HUES48 (cell line): ENCODE measurements around the gene SDS.

Experiments
- H3K27ac ChIP-seq: one replicate; pipeline ENCODE4 v1.7.0; 2013; ENCODE audit warnings: low read depth, low read length, inconsistent platforms
- H3K27me3 ChIP-seq: 2 replicates; pipeline ENCODE4 v1.6.1; 2013; ENCODE audit warnings: mild to moderate bottlenecking, low read length; ENCODE audit not compliant: control insufficient read depth, insufficient read depth
- H3K36me3 ChIP-seq: 2 replicates; pipeline ENCODE4 v1.6.1; 2013; ENCODE audit warnings: low read length; ENCODE audit not compliant: control insufficient read depth, insufficient read depth
- H3K4me1 ChIP-seq: 2 replicates; pipeline ENCODE4 v1.6.1; 2013; ENCODE audit warnings: mild to moderate bottlenecking, low read length; ENCODE audit not compliant: control insufficient read depth, insufficient read depth
- H3K4me3 ChIP-seq: 2 replicates; pipeline ENCODE4 v1.5.1; 2013; ENCODE audit warnings: mild to moderate bottlenecking, low read depth, low read length
- H3K9ac ChIP-seq: 2 replicates; pipeline ENCODE4 v1.6.1; 2013; ENCODE audit warnings: mild to moderate bottlenecking, low read depth, low read length, moderate library complexity
- H3K9me3 ChIP-seq: 2 replicates; pipeline ENCODE4 v1.6.1; 2013; ENCODE audit warnings: low read length; ENCODE audit not compliant: control insufficient read depth, insufficient read depth

SDS gene

DNA sequence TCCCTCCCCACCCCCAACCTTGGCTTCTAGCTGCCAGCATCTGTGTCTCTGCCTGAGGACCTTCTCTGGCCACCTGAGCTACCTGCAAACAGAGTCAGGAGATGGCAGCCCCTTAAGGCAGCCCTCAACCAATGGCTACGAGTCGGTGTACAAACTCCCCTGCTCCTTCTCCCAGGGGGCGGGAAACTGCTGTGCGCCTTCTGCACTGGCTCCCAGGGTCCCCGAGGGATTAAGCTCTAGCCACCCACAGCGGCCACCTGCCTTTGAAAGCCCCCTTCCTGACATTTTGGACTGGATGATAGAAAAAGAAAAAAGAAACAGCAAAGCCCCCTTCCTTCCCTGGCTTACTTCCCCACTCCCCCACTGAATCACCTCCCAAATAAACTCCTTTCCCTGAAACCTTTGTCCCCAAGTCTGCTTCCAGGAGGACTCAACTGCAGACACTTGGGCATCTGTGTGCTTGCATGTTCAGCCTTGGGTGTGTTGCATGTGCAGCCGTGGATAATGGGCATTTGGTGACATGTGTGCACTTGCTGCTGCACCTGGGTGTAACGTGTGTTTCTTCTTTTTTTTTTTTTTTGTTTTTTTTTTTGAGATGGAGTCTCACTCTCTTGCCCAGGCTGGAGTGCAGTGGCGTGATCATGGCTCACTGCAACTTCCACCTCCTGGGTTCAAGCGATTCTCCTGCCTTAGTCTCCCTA lies 6.0 kb downstream of the SDS start:
- Histone ChIP-seq H3K36me3 (no peaks in the 10 kb centered on the region), H3K4me1 (no peaks in the 10 kb centered on the region), H3K9ac (no peak overlapping the region), H3K27ac (no peak overlapping the region), H3K27me3 (no peaks in the 10 kb centered on the region), H3K9me3 (no peaks in the 10 kb centered on the region), H3K4me3 (no peak overlapping the region)

DNA sequence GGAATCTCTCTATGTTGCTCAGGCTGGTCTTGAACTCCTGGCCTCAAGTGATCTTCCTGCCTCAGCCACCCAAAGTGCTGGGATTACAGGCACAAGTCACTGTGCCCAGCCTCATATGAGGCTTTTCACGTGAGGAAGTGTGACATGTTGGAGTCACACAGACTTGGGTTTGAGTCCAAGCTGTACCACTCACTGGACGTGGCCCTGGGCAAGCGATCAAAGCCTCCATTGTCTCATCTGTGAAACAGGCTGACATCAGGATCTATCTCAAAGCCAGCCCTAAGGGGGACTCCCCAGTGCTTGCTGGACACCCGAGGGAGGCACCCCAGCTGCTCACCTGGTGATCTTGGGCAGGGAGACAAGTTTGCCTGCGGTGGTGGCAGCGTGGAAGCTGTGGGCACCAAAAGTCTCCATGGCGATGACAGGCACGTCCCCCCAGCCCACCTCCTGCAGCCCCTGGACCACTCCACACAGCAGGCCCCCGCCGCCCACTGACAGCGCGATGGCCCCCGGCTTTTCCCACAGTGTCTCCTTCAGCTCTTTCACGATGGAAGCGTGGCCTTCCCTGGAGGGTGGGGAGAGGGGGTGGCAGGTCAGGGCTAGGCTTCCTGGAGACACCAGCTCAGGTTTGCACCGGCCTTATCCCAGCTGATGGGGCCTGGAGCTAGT lies 6.7 kb downstream of the SDS start:
- Histone ChIP-seq H3K27ac (no peak overlapping the region), H3K4me1 (no peaks in the 10 kb centered on the region), H3K9ac (no peak overlapping the region), H3K36me3 (no peaks in the 10 kb centered on the region), H3K27me3 (no peaks in the 10 kb centered on the region), H3K9me3 (no peaks in the 10 kb centered on the region), H3K4me3 (no peak overlapping the region)

DNA sequence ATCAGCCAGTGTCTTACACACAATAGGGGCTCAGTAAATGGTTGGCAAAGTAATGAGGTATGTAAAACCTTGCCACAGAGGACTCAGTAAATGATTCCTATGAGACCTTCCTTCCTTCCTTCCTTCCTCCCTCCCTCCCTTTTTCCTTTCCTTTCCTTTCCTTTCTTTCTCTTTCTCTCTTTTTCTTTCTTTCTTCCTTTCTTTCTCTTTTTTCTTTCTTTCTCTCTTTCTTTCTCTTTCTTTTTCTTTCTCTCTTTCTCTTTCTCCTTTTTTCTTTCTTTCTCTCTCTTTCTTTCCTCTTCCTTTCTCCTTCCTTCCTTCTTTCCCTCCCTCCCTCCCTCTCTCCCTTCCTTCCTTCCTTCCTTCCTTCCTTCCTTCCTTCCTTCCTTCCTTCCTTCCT lies 7.5 kb downstream of the SDS start:
- no peaks in the 10 kb centered on the region for H3K9me3 ChIP-seq
- no peaks in the 10 kb centered on the region for H3K4me1 ChIP-seq
- no peak overlapping the region for H3K27ac ChIP-seq

DNA sequence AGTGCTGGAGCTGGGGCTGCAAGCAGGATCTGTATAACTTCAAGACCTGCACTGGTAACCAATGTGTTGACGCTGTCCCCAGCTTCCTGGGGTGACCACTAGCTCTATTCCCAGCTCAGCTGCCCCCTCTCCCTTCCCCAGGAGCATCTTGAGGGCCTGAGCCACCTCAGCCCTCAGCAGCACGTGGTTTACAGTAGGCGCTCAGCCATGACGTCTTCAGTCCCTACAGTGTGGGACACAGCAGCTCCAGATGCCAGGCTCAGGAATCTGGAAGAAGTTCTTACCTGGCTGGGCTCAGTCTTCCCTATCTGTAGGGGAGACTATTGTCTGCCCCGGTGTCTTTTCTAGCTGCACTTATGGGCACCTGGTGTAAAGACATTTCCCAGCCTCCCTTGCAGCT lies 8.6 kb downstream of the SDS start:
- Histone ChIP-seq H3K36me3 (0 out of 2 replicates have a peak, but pooled peaks cover 2% of the 10 kb centered on the region), H3K9ac (no peak overlapping the region), H3K4me3 (no peak overlapping the region), H3K27ac (no peak overlapping the region), H3K9me3 (no peaks in the 10 kb centered on the region), H3K4me1 (no peaks in the 10 kb centered on the region), H3K27me3 (no peaks in the 10 kb centered on the region)

More for the DNA sequence above, 7.5 kb downstream of the SDS start:
- Histone ChIP-seq H3K9ac (no peak overlapping the region), H3K36me3 (no peaks in the 10 kb centered on the region), H3K27me3 (no peaks in the 10 kb centered on the region), H3K4me3 (no peak overlapping the region)

DNA sequence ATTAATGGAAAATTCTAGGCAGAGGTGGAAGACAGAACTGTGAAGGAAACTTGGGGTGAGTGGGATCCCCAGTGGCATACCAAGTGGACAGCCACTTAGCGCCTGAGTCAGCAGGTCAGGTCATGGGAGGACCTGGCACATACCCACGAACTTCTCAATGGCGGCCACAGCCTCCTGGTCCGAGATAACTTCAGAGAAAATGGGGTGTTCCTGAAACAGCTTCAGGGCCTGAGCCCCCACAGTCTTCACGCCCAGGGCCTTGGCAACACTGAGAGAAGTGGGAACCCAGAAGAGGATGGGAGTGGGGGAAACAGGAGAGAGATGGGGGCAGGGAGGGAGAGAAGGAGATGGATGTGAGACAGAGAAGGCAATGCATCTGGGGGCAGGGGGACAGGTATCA lies 9.9 kb downstream of the SDS start:
- Histone ChIP-seq H3K36me3 (0 out of 2 replicates have a peak, but pooled peaks cover 5% of the 10 kb centered on the region), H3K4me1 (no peaks in the 10 kb centered on the region), H3K27me3 (no peaks in the 10 kb centered on the region), H3K9ac (no peak overlapping the region), H3K9me3 (no peaks in the 10 kb centered on the region), H3K27ac (no peak overlapping the region), H3K4me3 (no peak overlapping the region)

DNA sequence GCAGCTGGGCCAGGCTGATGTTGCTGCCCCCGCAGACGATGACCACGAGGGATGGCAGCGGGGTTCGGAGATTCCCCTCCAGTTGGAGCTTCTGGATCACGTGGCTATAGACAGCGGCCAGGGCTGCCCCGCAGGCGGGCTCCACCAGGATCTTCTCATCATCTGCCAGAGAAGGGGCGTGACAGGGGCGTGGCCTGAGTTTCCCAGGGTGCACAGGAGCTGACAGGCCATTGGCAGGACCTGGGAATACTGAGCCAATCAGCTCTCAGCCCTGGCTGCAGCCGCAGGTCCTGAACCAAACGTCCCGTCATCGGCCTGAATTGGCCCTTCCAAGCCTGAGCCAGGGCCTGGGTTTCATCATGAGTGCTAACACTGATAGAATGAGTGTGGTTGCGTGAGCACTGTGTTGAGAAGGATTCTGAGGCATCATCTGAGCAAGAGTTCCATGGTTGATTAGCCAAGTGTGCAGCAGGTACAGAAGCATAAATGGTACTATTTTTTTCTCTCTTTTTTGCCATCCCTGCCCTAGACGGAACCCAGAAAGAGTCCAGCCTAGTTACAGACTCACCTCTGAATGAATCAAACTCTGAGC lies 10.6 kb downstream of the SDS start:
- no peak overlapping the region for H3K4me3 ChIP-seq
- H3K9ac ChIP-seq, result no peak overlapping the region
- no peaks in the 10 kb centered on the region for H3K4me1 ChIP-seq
- H3K36me3 ChIP-seq, result 0 out of 2 replicates have a peak, but pooled peaks cover 9% of the 10 kb centered on the region
- no peak overlapping the region for H3K27ac ChIP-seq
- no peaks in the 10 kb centered on the region for H3K27me3 ChIP-seq
- no peaks in the 10 kb centered on the region for H3K9me3 ChIP-seq

DNA sequence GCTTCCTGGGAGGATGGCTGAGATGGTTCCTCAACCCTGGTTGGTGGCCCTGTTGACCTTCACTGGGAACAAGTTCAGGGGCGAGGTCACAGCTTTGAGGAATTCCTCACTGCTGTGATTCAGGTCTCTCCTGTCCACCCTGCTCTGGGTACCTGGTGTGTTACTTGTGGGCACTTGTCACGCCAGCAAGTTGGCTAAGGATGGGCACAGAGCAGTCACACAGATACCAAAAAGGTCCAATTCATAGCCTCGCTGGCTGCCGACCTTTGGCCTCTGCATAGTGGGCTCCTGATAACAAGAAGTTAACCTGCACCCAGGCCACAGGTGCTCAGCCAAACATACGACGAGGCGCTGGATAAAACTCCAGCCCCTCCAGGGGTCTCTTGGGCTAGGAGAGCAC lies 11.2 kb downstream of the SDS start:
- Histone ChIP-seq H3K36me3 (peaks cover 13% of the 10 kb centered on the region; the same call in 1 of the 2 replicates), H3K9me3 (no peaks in the 10 kb centered on the region), H3K27ac (no peak overlapping the region), H3K4me3 (no peak overlapping the region), H3K4me1 (no peaks in the 10 kb centered on the region), H3K9ac (no peak overlapping the region), H3K27me3 (no peaks in the 10 kb centered on the region)

DNA sequence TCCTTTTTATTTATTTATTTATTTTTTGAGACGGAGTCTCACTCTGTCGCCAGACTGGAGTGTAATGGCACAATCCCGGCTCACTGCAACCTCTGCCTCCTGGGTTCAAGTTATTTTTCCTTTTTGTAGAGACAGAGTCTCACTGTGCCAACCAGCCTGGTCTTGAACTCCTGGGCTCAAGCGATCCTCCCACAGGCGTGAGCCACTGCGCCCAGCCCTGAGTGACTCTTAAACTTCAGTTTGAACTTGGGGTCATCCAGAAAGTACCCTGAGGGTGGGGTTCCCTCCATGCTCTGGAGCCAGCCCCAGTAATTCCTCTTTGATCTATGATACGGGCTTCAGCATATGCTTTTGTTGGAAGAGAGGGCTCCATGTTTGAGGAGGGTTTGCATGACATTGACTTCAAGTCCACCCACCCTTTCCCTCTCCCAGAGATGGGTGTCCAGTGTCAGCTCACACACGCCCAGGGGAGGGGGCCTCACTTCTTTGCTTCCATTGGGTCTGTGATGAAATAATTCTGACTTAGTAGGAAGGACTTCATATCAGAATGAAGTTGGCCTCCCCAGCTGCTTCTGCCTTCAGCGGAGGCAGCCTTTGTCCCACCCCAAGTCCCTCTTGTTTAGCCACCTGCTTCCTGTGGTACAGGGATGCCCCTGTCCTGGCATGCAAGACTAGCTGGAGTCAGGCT lies 11.9 kb downstream of the SDS start:
- H3K4me1 ChIP-seq, result no peaks in the 10 kb centered on the region
- H3K27ac ChIP-seq, result no peak overlapping the region
- H3K27me3 ChIP-seq, result no peaks in the 10 kb centered on the region
- H3K4me3 ChIP-seq, result no peak overlapping the region
- H3K9ac ChIP-seq, result no peak overlapping the region
- H3K36me3 ChIP-seq, result peaks cover 18% of the 10 kb centered on the region
- H3K9me3 ChIP-seq, result no peaks in the 10 kb centered on the region

DNA sequence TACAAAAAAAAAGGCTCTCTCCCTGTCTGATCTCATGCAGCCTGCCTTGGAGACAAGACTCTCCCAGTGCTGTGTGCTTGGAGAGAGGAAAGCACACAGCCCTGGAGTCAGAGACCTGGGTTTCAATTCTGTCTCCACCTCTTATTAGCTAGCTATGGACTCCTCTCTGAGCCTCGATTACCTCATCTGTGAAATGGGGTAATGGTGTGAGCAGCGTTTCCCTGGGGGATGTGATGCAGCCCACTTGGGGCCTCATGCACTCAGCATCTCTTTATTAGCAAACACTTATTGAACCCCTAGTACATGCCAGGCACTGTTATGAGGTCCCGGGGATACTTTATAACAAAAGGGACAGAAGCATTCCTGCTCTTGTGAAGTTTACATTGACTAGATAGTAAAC lies 12.5 kb downstream of the SDS start:
- Histone ChIP-seq H3K36me3 (peaks cover 20% of the 10 kb centered on the region), H3K27me3 (no peaks in the 10 kb centered on the region), H3K9ac (no peak overlapping the region), H3K9me3 (no peaks in the 10 kb centered on the region), H3K4me3 (no peak overlapping the region), H3K4me1 (no peaks in the 10 kb centered on the region), H3K27ac (no peak overlapping the region)

DNA sequence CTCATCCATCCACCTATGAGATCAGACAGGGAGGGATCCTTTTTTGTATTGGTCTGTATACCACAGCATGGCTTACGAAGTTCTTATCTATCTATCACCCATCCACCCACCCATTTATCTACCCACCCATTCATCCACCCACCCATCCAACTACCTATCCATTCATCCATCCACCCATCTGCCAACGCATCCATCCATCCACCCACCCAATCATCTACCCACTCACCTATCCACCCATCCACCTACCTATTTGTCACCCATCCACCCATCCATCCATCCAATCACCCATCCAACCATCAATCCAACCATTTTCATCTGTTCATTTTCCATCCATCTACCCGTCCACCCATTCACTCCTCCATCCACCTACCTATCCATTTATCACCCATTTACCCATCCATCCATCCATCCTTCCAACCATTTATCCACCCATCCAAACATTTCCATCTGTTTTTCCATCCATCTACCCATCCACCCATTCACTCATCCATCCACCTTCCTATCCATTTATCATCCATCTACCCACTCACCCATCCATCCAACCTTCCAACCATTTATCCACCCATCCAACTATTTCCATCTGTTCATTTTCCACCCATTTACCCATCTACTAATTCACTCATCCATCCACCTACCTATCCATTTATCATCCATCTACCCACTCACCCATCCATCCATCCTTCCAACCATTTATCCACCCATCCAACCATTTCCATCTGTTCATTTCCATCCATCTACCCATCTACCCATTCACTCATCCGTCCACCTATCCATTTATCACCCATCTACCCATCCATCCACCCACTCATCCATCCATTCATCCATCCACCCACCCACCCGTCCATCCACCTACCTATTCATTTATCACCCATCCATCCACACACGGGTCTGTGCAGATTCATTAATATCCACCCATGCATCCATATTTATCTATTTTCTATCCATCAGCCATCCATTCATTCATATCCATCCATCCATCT lies 13.3 kb downstream of the SDS start:
- peaks cover 21% of the 10 kb centered on the region for H3K36me3 ChIP-seq

More for the DNA sequence above, 13.3 kb downstream of the SDS start:
- Histone ChIP-seq H3K4me1 (no peaks in the 10 kb centered on the region), H3K4me3 (no peak overlapping the region), H3K27me3 (no peaks in the 10 kb centered on the region), H3K9ac (no peak overlapping the region), H3K27ac (no peak overlapping the region), H3K9me3 (no peaks in the 10 kb centered on the region)
